KOPT-K1 (cell line): ENCODE measurements around the gene ACYP1.

Source experiments
- H3K27ac ChIP-seq: fragments of 200-600 bp; sonication (generic); 2 replicates; pipeline ENCODE4 v1.5.1; 2016; ENCODE audit warnings: antibody characterized with exemption, mild to moderate bottlenecking, low read depth, low read length; ENCODE audit not compliant: poor library complexity, severe bottlenecking
- H3K36me3 ChIP-seq: fragments of 200-600 bp; sonication (generic); 2 replicates; pipeline ENCODE4 v1.5.1; 2017; ENCODE audit warnings: antibody characterized with exemption, mild to moderate bottlenecking, low read length, moderate library complexity; ENCODE audit not compliant: insufficient read depth
- H3K9me3 ChIP-seq: fragments of 200-600 bp; sonication (generic); 2 replicates; pipeline ENCODE4 v1.5.1; 2017; ENCODE audit warnings: antibody characterized with exemption, low read length, mild to moderate bottlenecking; ENCODE audit not compliant: insufficient read depth, poor library complexity, severe bottlenecking

Gene ACYP1

DNA sequence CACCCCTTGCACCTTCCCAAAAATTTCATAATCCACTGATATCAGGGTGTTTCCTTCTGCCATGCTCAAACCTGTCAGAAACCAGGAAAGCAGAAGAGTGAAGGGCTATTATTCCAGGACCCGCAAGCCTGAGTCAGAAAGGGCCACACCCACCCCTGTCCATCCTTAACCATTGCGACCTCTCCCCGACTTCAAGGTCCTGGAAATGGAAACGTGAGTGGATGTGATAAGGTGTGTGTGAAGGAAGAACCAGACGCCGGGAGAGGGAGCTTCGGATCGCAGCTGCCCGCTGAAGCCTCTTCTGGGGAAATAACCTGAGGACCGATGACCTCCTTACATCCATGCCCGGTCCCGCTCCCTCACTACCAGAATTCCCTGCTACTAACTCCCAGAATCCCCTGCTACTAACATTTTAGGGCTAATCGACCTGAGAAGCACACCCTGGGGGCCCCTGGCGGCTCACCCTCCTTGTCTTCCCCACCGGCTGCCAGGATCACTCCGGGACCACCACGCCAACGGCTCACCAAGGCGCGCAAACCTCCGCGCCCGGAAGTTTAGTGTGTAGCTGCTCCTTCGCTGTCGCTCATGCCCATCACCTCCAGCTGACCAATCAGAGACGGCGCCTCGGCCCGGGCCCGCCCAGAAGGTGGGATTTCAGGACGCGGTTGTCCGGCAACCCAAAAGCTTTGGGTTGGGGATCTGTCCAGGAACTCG, at the start of gene ACYP1:
Gene ACYP1, minus strand, starts transcription at position 534 of the 714 bp plus-strand sequence. Its CDS starts 471 bp downstream, at position 63.
- Histone ChIP-seq H3K27ac (peak within 1 kb of the TSS; percentile 79), H3K36me3 (peaks cover 31% of the 10 kb centered on the region)

DNA sequence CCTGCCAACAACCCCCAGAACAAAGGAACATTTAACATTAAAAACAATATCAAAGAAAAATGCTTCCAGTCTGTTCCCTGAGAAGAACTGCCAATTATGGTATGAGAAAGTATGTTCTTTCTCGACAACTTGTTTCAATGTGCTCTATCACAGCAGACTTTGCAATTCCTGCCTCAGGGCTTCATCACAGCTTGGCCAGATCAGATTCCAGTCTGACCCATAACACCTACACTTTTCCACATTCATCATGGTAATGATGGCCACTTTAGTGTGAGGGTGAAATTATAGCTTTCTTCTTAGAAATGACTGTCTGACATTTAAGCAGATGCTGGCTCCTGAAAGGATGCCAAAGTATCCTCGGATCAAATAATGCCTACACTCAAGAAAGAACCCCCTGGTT, 46.1 kb upstream of the ACYP1 start:
- Histone ChIP-seq H3K27ac (no peak overlapping the region), H3K9me3 (no peaks in the 10 kb centered on the region), H3K36me3 (peaks cover 98% of the 10 kb centered on the region)

More for the DNA sequence above, at the start of gene ACYP1:
- peaks cover 4% of the 10 kb centered on the region for H3K9me3 ChIP-seq

DNA sequence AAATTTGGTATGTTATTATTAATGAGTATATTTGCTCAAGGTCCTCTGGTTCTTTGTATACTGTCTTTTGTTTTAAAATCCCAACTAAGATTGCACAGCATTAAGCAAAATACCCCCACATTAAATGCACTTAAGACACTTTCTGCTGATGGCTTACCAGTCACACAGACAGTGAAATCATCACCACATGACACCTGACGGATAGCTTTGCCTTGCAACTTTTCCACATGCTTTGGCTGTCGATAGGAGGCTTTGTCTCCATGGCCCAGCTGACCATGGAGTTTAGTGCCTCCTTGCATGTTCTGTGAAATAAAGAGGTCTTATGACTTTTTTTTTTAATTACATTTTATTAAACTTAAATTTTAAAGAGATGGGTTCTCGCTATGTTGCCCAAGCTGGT, 43.4 kb upstream of the ACYP1 start:
- Histone ChIP-seq H3K36me3 (peaks cover 90% of the 10 kb centered on the region), H3K9me3 (no peaks in the 10 kb centered on the region), H3K27ac (no peak overlapping the region)

GRCh38 chr14:75101491-75101890, 37.7 kb upstream of the ACYP1 start:
- no peaks in the 10 kb centered on the region for H3K9me3 ChIP-seq
- peaks cover 90% of the 10 kb centered on the region for H3K36me3 ChIP-seq
- no peak overlapping the region for H3K27ac ChIP-seq

DNA sequence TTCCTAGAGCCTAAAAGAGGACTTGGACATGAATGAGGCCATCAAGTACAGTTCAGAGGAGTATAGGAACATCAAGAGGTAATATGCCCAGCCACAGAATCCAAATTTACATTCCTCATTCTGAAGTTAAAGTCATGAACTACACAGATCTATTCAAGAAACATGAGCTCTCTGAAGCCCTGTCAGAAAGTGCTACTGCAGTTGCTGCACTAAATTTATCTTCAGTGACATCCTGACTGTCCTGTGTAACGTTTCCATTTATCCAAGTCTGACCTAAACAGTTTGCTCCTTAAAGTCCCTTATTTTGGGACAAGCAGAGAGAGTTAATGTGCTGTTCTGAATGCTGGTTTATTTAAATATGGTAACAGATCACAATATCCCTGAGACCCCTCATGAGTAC, 34.9 kb upstream of the ACYP1 start:
- H3K36me3 ChIP-seq, result peaks cover 90% of the 10 kb centered on the region

GRCh38 chr14:75098212-75098611, 34.4 kb upstream of the ACYP1 start:
- Histone ChIP-seq H3K36me3 (peaks cover 89% of the 10 kb centered on the region), H3K27ac (no peak overlapping the region), H3K9me3 (no peaks in the 10 kb centered on the region)

More for the DNA sequence above, 34.9 kb upstream of the ACYP1 start:
- Histone ChIP-seq H3K9me3 (no peaks in the 10 kb centered on the region), H3K27ac (no peak overlapping the region)

GRCh38 chr14:75096959-75097358, 33.1 kb upstream of the ACYP1 start:
- no peak overlapping the region for H3K27ac ChIP-seq
- no peaks in the 10 kb centered on the region for H3K9me3 ChIP-seq
- H3K36me3 ChIP-seq, result peaks cover 92% of the 10 kb centered on the region

GRCh38 chr14:75095690-75096089, 31.9 kb upstream of the ACYP1 start:
- no peak overlapping the region for H3K27ac ChIP-seq
- peaks cover 92% of the 10 kb centered on the region for H3K36me3 ChIP-seq
- H3K9me3 ChIP-seq, result no peaks in the 10 kb centered on the region

- Histone ChIP-seq H3K36me3 (peaks cover 88% of the 10 kb centered on the region), H3K9me3 (no peaks in the 10 kb centered on the region), H3K27ac (no peak overlapping the region)
Observed at GRCh38 chr14:75094896-75095295, 31.1 kb upstream of the ACYP1 start.

DNA sequence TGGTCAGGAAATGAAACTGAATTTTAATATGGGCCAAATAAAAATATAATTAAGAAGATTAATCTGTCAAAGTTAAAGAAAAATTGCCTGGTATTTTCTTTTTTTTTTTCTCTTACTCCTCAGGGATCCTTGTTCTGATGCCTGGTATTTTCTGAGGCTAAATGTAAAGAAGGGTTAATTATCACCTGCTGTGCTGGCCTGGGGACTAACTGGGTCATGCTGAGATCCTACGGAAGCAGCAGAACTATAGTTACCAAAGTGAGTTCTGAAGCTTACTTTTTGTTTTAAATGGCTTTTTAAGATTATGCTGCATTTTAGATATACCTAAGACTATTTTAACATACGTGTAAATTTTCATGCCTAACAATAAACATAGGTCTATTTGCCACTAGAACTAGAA, 28.9 kb upstream of the ACYP1 start:
- no peak overlapping the region for H3K27ac ChIP-seq
- no peaks in the 10 kb centered on the region for H3K9me3 ChIP-seq
- H3K36me3 ChIP-seq, result peaks cover 80% of the 10 kb centered on the region

GRCh38 chr14:75091251-75091650, 27.4 kb upstream of the ACYP1 start:
- peaks cover 80% of the 10 kb centered on the region for H3K36me3 ChIP-seq
- no peaks in the 10 kb centered on the region for H3K9me3 ChIP-seq

DNA sequence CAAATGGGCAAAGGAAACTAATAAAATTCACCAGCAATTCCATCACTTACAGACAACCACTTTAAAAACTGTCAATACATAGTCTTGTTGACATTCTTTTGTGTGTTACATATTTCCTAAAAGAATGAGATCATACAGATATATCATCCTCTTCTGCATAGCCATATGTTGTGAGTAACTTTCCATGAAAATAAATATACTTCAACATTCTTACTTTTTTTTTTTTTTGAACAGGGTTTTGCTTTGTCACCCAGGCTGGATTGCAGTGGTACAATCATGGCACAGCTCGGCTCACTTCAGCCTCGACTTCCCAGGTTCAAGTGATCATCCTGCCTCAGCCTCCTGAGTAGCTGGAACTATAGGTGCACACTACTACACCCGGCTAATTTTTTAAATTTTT, 26.5 kb upstream of the ACYP1 start:
- Histone ChIP-seq H3K36me3 (peaks cover 79% of the 10 kb centered on the region), H3K27ac (no peak overlapping the region), H3K9me3 (no peaks in the 10 kb centered on the region)

More at GRCh38 chr14:75091251-75091650, 27.4 kb upstream of the ACYP1 start:
- H3K27ac ChIP-seq, result no peak overlapping the region

- no peaks in the 10 kb centered on the region for H3K9me3 ChIP-seq
- H3K36me3 ChIP-seq, result peaks cover 79% of the 10 kb centered on the region
- H3K27ac ChIP-seq, result no peak overlapping the region
Observed at GRCh38 chr14:75088566-75089373, 24.9 kb upstream of the ACYP1 start.

- Histone ChIP-seq H3K9me3 (no peaks in the 10 kb centered on the region), H3K27ac (no peak overlapping the region), H3K36me3 (peaks cover 79% of the 10 kb centered on the region)
Observed at GRCh38 chr14:75088153-75088552, 24.3 kb upstream of the ACYP1 start.

DNA sequence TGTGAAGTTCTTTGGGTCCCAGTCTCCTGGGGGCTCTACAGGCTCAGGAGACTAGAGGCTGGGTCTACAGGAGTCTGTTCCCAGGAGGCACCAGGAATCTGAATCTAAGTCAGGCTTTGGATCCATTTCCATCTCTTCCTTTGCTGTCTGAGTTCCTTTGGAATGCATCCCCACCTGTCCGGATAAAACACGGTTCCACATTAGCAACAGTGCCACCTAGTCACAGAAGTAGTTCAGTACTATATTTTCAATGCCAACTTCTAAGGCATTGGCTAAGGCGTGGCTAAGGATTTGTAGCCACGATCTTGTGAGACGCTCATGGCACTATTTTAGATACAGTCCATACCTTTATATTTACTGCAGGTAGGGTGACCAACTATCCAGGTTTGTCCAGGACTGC, 20.7 kb upstream of the ACYP1 start:
- H3K27ac ChIP-seq, result no peak overlapping the region
- no peaks in the 10 kb centered on the region for H3K9me3 ChIP-seq
- peaks cover 79% of the 10 kb centered on the region for H3K36me3 ChIP-seq
